Stimulated activated naive CD8-positive, alpha-beta T cell treated with anti-CD3 and anti-CD28 coated beads, Interleukin-15, Interleukin-2, amounts not matched to agents 100 U/mL and 50 U/mL, for 24 hours (primary cell): ENCODE data around the gene CRACDL.

ENCODE experiments used
- ATAC-seq: fragments of 150-1000 bp; cut with Tn5 transposase; one replicate; pipeline ENCODE4 v1.10.0; 2021
- DNase-seq: peaks from one replicate; pipeline ENCODE4 v3.0.0; 2021

CRACDL gene

GRCh38 chr2:98852932-98853331 lies 83.1 kb downstream of the CRACDL start:
- DNase-seq (no peak), ATAC-seq (no peak)

- DNase-seq (no peak), ATAC-seq (no peak)
These were observed 86.0 kb downstream of the CRACDL start for GRCh38 chr2:98850074-98850473.

GRCh38 chr2:98849113-98849512 lies 86.9 kb downstream of the CRACDL start:
- no peak for ATAC-seq
- no peak for DNase-seq

GRCh38 chr2:98847853-98848252 lies 88.2 kb downstream of the CRACDL start:
- DNase-seq (no peak), ATAC-seq (no peak)

- no peak for DNase-seq
- no peak for ATAC-seq
These were observed 90.0 kb downstream of the CRACDL start for GRCh38 chr2:98846041-98846440.

GRCh38 chr2:98842136-98842535 lies 93.9 kb downstream of the CRACDL start:
- no peak for ATAC-seq
- DNase-seq, result no peak

- ATAC-seq, result no peak
These were observed 96.7 kb downstream of the CRACDL start for GRCh38 chr2:98839292-98839691.

GRCh38 chr2:98835831-98836385 lies 100.1 kb downstream of the CRACDL start:
- peak; percentile 60 for ATAC-seq
- no peak for DNase-seq

More at GRCh38 chr2:98839292-98839691, 96.7 kb downstream of the CRACDL start:
- DNase-seq, result no peak

- DNase-seq (no peak), ATAC-seq (no peak)
These were observed 102.1 kb downstream of the CRACDL start for GRCh38 chr2:98833917-98834263.

- DNase-seq (no peak), ATAC-seq (peak; percentile 62)
These were observed 102.7 kb downstream of the CRACDL start for GRCh38 chr2:98833172-98833916.

GRCh38 chr2:98832172-98832571 lies 103.9 kb downstream of the CRACDL start:
- no peak for DNase-seq
- ATAC-seq, result no peak

- no peak for DNase-seq
- no peak for ATAC-seq
These were observed 105.4 kb downstream of the CRACDL start for GRCh38 chr2:98830571-98831145.

- ATAC-seq (no peak), DNase-seq (no peak)
These were observed 106.3 kb downstream of the CRACDL start for GRCh38 chr2:98829581-98830270.

- DNase-seq, result no peak
- ATAC-seq, result no peak
These were observed 107.1 kb downstream of the CRACDL start for GRCh38 chr2:98828793-98829371.

- no peak for ATAC-seq
- DNase-seq, result no peak
These were observed 107.7 kb downstream of the CRACDL start for GRCh38 chr2:98828369-98828744.

GRCh38 chr2:98827625-98828368 lies 108.2 kb downstream of the CRACDL start:
- DNase-seq (no peak), ATAC-seq (no peak)

- DNase-seq, result no peak
- no peak for ATAC-seq
These were observed 109.2 kb downstream of the CRACDL start for GRCh38 chr2:98826856-98827255.

- ATAC-seq (no peak), DNase-seq (no peak)
These were observed 110.2 kb downstream of the CRACDL start for GRCh38 chr2:98825858-98826257.

- ATAC-seq (no peak), DNase-seq (no peak)
These were observed 110.6 kb downstream of the CRACDL start for GRCh38 chr2:98825404-98825803.

- ATAC-seq (no peak), DNase-seq (no peak)
These were observed 111.0 kb downstream of the CRACDL start for GRCh38 chr2:98825020-98825350.

- ATAC-seq, result no peak
- no peak for DNase-seq
These were observed 111.6 kb downstream of the CRACDL start for GRCh38 chr2:98824256-98825019.
